Astrocyte of the spinal cord (primary cell): ENCODE data around the gene PBRM1.

ENCODE experiments used
- DNase-seq: peaks from one replicate; pipeline ENCODE4 v3.0.0; 2011; ENCODE audit warnings: low read depth, low spot score
- H3K4me3 ChIP-seq: 2 replicates; pipeline ENCODE4 v1.5.1; 2011; ENCODE audit warnings: low read depth, mild to moderate bottlenecking, low read length, moderate library complexity
- in situ Hi-C: cut with HindIII; loops from 2 replicates; pipeline ENCODE4 v1.10.0; 2017; ENCODE audit warnings: low sequenced_read_pairs
- TF ChIP-seq, protein P1 (sequence below): IDR thresholded peaks from 2 replicates; pipeline ENCODE4 v1.5.1; 2012; ENCODE audit warnings: low read depth, mild to moderate bottlenecking, low read length, inconsistent platforms

Gene PBRM1

DNA sequence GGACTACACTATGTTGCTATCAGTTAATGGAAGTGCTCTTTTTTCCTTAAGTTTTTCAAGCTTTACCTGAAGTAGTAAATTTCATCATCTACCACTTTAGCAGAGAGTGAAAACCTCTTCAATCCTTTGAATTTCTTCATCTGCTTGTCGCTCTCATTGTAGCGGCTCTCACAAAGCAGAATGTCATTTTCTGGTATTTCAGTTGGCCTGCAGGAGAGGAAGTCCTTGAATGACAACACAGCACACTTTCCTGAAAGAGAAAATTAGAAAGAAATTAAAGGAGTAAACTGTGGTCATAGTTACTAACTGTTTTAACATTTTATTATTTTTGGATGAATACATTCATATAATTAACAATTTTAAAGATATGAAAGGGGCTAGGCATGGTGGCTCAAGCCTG lies 121.7 kb downstream of the PBRM1 start:
- in situ Hi-C loops: no loop called here
- no peak for DNase-seq
- TF ChIP-seq, protein P1, sequence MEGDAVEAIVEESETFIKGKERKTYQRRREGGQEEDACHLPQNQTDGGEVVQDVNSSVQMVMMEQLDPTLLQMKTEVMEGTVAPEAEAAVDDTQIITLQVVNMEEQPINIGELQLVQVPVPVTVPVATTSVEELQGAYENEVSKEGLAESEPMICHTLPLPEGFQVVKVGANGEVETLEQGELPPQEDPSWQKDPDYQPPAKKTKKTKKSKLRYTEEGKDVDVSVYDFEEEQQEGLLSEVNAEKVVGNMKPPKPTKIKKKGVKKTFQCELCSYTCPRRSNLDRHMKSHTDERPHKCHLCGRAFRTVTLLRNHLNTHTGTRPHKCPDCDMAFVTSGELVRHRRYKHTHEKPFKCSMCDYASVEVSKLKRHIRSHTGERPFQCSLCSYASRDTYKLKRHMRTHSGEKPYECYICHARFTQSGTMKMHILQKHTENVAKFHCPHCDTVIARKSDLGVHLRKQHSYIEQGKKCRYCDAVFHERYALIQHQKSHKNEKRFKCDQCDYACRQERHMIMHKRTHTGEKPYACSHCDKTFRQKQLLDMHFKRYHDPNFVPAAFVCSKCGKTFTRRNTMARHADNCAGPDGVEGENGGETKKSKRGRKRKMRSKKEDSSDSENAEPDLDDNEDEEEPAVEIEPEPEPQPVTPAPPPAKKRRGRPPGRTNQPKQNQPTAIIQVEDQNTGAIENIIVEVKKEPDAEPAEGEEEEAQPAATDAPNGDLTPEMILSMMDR: no peak
- no peak overlapping the region for H3K4me3 ChIP-seq

DNA sequence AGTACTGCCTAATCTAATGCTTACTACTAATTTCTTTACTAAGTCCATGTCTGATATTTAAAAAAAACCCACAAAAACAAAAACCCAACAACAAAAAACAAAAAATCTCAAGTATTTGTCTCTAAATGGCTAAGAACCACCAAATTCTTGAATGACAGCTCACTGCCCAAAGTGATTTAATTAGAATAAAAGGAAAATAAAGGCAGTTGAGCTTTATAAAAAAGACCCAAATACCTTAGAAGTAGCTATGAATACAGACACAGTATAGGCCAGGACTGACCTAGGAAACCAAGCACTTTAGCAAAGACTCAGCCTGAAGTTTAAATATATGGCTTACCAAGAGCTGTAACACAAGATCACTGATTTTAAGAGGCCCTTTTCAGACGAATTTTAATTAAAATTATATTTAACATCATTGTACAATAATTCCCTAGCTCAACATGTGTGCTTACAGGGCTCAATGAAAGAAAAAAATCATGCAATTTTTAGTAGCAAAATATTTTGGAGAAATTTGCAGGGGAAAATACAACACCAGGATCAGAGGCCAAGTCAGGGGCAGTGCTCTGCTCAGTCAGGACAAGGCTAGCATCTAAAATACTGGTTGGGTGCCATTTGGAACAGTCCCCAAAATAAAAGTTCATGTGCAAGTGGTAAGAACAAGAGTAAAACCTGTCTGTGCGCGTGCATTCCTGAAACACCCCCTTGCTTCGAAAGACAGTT lies 124.5 kb downstream of the PBRM1 start:
- in situ Hi-C loops: no loop called here
- TF ChIP-seq, protein P1: no peak
- DNase-seq: no peak
- no peak overlapping the region for H3K4me3 ChIP-seq

DNA sequence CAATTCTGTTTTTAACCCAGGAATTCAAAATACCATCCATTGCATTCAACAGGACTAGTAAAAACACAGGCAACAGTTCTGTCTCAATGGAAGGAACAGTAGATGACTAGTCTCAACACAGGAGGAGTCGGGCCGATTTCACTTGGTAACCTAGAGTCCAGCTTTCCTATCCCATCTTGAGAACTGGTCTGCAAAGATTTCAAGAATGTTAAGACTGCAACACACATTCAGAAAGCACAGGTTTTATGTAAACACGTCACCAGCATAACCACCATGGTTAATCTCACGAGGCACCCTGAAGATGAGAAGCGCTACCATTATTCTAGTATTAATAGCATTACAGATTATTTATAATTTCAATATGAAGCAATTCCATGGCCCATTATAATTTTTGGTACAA lies 127.3 kb downstream of the PBRM1 start:
- in situ Hi-C loops: no loop called here
- no peak overlapping the region for H3K4me3 ChIP-seq
- DNase-seq: no peak
- TF ChIP-seq, protein P1: no peak

DNA sequence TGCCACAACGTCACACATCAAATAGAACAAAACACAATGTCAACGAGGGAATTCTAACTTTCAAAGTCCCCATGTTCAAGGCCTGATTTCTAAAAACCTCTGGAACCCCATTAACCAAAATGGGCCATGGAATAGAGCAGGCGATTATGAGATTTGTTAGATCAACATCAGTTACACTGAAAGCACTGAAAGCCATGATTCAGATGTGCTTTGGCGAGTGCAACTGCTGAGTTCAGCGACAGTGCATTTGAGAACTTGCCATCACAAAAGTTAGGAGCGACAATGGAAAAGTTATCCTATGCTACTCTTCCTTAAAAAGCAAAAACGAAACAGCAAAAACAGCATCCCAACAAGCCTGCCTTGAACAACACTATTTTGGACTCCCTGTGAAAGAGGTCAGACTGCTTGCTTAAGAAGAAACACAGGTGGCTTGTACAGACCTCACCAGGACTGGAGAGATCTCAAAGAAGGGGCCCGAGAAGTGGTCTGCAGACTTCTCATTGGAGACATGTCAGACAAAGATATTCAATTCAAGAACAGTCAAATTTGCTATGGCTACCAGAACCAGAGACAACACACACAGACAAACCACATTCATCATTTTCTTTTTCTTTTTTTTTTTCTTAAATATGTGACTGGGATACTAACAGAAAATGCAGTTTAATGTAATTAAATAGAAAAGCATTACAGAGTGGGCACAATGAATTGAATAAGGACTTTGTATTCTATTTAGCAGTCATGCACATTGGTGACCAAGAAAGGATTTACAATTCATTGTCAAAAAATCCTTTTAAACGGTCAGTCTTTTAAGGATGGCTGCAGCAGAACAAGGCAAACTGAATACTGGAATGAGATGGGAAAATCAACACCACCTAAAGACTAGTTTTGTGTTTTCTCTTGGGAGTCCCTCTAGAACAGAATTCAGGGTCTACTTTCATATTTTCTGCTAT lies 128.4 kb downstream of the PBRM1 start:
- TF ChIP-seq, protein P1: no peak
- no peak for DNase-seq
- H3K4me3 ChIP-seq: no peak overlapping the region
- in situ Hi-C loops: no loop called here

DNA sequence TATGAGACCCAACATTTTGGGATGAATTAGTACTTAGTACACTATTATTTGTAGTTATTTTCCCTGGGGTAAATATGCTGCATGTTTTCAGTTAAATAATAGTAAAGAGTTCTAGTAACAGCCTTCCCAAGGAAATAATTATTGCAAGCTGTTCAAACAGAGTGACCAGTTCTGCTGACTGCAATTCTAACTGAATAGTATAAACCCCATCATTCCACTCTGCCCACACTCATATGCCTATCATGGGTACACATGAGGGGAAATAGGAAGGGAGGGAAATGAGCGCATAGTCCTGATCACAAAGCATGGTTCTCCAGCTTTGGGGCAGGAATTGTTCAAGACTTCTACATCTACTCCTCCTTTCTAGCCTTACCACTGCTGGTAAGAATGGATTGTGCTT lies 130.7 kb downstream of the PBRM1 start:
- no peak overlapping the region for H3K4me3 ChIP-seq
- in situ Hi-C loops: no loop called here
- TF ChIP-seq, protein P1: no peak
- no peak for DNase-seq

DNA sequence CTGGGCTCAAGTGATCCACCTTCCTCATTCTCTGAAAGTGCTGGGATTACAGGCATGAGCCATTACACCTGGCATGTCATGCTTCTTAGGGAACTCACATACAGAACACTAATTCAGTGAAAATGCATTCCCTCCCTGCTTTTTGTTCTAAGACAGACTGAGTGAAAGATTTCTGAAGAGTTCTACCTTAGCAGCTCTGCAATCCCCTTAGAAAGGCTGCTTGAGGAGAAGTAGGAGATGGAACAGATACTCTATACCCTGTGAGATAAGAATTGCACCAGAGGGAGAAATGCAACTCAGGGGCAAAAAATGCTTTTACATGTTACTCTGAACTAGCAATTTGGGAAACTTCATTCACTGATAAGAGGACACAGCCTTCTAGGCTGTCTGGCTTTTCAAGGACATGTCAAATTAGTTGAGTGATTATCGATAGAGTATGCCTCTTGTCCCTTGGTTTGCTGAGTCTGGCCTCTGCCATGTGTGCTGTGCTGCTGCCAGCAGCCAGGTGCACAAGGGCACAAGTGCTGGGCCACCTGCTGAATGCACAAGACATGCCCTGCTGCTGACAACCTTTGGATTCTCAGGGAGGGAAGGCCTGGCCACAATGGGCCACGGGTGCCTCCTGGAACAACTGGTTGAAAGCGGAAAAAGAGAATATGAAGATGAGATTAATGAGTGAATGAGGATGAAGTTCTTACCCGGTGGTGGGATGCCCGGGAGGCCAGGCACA lies 131.5 kb downstream of the PBRM1 start:
- no peak for DNase-seq
- H3K4me3 ChIP-seq: no peak overlapping the region
- in situ Hi-C loops: no loop called here
- TF ChIP-seq, protein P1: no peak
